Activated CD8-positive, alpha-beta T cell treated with anti-CD3 and anti-CD28 coated beads for 36 hours (primary cell): ENCODE results near the gene FSCN2. TPM values are rescaled to one million over a fixed set of nuclear protein-coding genes. Genes with fewer than 3 reads are reported as not detected.

Source experiments
- ATAC-seq: fragments of 200-7000 bp; cut with Tn5 transposase; one replicate; pipeline ENCODE4 v1.10.0; 2021; ENCODE audit warnings: mild to moderate bottlenecking, moderate library complexity
- CTCF ChIA-PET: fragments of 350-600 bp; sonication (Branson Sonifier 250); formaldehyde crosslinking; loops from one replicate; lab custom pipeline; 2021; ENCODE audit warnings: antibody characterized with exemption; lab: Charles Lee
- POLR2A ChIA-PET: fragments of 350-600 bp; sonication (Branson Sonifier 250); formaldehyde crosslinking; loops from one replicate; lab custom pipeline; 2021; ENCODE audit warnings: antibody characterized with exemption; lab: Charles Lee
- DNase-seq: peaks from one replicate; pipeline ENCODE4 v3.0.0-alpha.2; 2020
- H3K27ac Mint-ChIP-seq: one replicate; pipeline ENCODE4 v1.8.0; 2021; ENCODE audit warnings: mild to moderate bottlenecking, mixed read lengths
- H3K27me3 Mint-ChIP-seq: one replicate; pipeline ENCODE4 v1.8.0; 2021; ENCODE audit warnings: mixed read lengths
- H3K36me3 Mint-ChIP-seq: one replicate; pipeline ENCODE4 v1.8.0; 2021; ENCODE audit warnings: low read depth, mixed read lengths
- H3K4me1 Mint-ChIP-seq: one replicate; pipeline ENCODE4 v1.8.0; 2021; ENCODE audit warnings: low read depth, mixed read lengths
- H3K4me3 Mint-ChIP-seq: one replicate; pipeline ENCODE4 v1.8.0; 2021; ENCODE audit warnings: mild to moderate bottlenecking, moderate library complexity, mixed read lengths
- H3K9me3 Mint-ChIP-seq: one replicate; pipeline ENCODE4 v1.8.0; 2021; ENCODE audit warnings: mixed read lengths
- CTCF ChIP-seq: fragments of 200-600 bp; IDR thresholded peaks from one replicate; pipeline ENCODE4 v1.8.0; 2022; ENCODE audit warnings: antibody characterized with exemption, mild to moderate bottlenecking
- intact Hi-C: fragments of 100-400 bp; cut with micrococcal nuclease; formaldehyde crosslinking; loops from one replicate; pipeline ENCODE4 v1.10.0; 2022
- total RNA-seq, 2 experiments: library from RNA; stranded (reverse); gene quantifications; one replicate each; pipeline ENCODE4 v1.2.3, GENCODE V29; 2021

Gene FSCN2
- total RNA-seq, 2 experiments from 2014 or later, result 0.32 TPM; not detected in 1

GRCh38 chr17:81567191-81567590, 39.0 kb downstream of the FSCN2 start:
- intact Hi-C loops, result no loop called here
- Mint-ChIP-seq H3K9me3 (no peaks in the 10 kb centered on the region), H3K4me1 (no peaks in the 10 kb centered on the region), H3K27ac (no peak overlapping the region), H3K36me3 (peaks cover 19% of the 10 kb centered on the region), H3K4me3 (no peak overlapping the region), H3K27me3 (no peaks in the 10 kb centered on the region)
- no peak for ATAC-seq
- ChIA-PET CTCF (interaction anchor here (1.2 to 1.6 kb wide), 2 partner anchors 12 to 34 kb away, joined by 3 to 8 read pairs; no protein-coding TSS in a partner anchor), POLR2A (interaction anchor here (1.1 to 1.7 kb wide), 3 partner anchors 11 to 58 kb away, joined by 3 to 5 read pairs (median 4); partner anchors contain the start of gene FAAP100)
- no peak for DNase-seq
- TF ChIP-seq CTCF, result no peak

GRCh38 chr17:81568416-81568815, 40.2 kb downstream of the FSCN2 start:
- ATAC-seq (no peak), DNase-seq (no peak)
- ChIA-PET CTCF (interaction anchor here (1.0 to 1.6 kb wide), 2 partner anchors 33 to 273 kb away, joined by 3 to 8 read pairs; partner anchors contain the start of gene SLC38A10), POLR2A (interaction anchor here (1.7 kb wide), 1 partner anchor 16 kb away, joined by 4 read pairs; the partner anchor contains the start of gene FAAP100)
- no peak for TF ChIP-seq CTCF
- no peak overlapping the region for H3K4me3 Mint-ChIP-seq
- no peaks in the 10 kb centered on the region for H3K27me3 Mint-ChIP-seq
- no peaks in the 10 kb centered on the region for H3K9me3 Mint-ChIP-seq
- no peaks in the 10 kb centered on the region for H3K4me1 Mint-ChIP-seq
- intact Hi-C loops, result no loop called here
- H3K36me3 Mint-ChIP-seq, result peaks cover 25% of the 10 kb centered on the region
- H3K27ac Mint-ChIP-seq, result no peak overlapping the region

DNA sequence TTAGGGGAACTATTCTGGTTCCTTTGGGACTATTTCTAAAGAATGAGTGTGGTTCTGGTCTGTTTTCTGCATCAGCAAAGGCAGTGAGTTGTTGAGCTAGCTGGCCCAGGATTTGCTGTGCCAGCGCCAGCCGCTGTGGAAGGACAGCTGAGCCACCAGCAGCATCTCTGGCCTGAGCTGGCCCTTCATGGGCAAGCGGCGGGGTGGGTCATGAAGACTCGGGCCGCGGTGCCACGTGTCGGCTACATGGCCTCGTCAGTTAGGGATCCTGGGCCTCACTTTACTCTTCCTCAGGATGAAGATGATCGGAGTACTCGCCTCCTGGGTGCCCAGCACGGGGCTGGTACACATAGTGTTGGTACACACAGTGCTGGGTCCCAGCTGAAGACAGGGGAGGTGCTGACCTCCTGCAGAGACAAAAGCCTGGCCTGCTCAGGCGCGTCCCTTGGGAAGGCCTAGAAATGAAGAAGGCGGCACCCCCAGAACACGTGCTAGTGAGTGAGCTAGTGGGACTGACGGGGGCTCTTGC, 41.9 kb downstream of the FSCN2 start:
- intact Hi-C loops, result no loop called here
- DNase-seq (no peak), ATAC-seq (no peak)
- no peak for TF ChIP-seq CTCF
- CTCF ChIA-PET, result interaction anchor here (0.9 to 1.3 kb wide), 2 partner anchors 9 to 18 kb away, joined by 3 to 4 read pairs; partner anchors contain the start of gene FAAP100
- H3K4me1 Mint-ChIP-seq, result no peaks in the 10 kb centered on the region
- POLR2A ChIA-PET, result interaction anchor here (1.0 kb wide), 1 partner anchor 18 kb away, joined by 4 read pairs; the partner anchor contains the start of gene FAAP100
- H3K9me3 Mint-ChIP-seq, result no peaks in the 10 kb centered on the region
- H3K4me3 Mint-ChIP-seq, result no peak overlapping the region
- H3K36me3 Mint-ChIP-seq, result peaks cover 22% of the 10 kb centered on the region
- H3K27ac Mint-ChIP-seq, result no peak overlapping the region
- H3K27me3 Mint-ChIP-seq, result no peaks in the 10 kb centered on the region

DNA sequence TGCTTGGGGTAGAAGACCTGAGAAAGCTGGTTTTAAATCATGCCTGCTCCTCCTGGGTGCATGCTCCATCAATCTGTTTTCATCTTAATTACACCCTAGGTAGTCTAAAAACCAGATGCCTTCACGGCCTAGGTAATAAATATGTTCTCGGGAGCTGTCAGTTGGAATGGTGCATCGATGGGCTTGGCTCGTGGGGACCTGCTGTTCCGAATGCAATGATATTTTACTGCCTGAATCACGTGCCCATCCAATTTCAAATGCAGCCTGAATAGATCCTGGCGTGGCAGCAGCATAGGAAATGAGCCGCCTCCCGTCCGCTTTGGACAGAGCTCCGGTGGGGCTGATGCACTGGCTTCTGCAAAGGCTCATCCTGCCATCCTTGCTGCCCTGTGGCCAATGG, 42.8 kb downstream of the FSCN2 start:
- no peak for ATAC-seq
- CTCF ChIA-PET, result no interaction called here
- Mint-ChIP-seq H3K36me3 (peaks cover 16% of the 10 kb centered on the region), H3K4me1 (no peaks in the 10 kb centered on the region), H3K27ac (no peak overlapping the region), H3K27me3 (no peaks in the 10 kb centered on the region), H3K9me3 (no peaks in the 10 kb centered on the region), H3K4me3 (no peak overlapping the region)
- POLR2A ChIA-PET, result interaction anchor here (1.0 kb wide), 1 partner anchor 19 kb away, joined by 4 read pairs; the partner anchor contains the start of gene FAAP100
- no peak for TF ChIP-seq CTCF
- DNase-seq, result no peak
- intact Hi-C loops, result no loop called here

DNA sequence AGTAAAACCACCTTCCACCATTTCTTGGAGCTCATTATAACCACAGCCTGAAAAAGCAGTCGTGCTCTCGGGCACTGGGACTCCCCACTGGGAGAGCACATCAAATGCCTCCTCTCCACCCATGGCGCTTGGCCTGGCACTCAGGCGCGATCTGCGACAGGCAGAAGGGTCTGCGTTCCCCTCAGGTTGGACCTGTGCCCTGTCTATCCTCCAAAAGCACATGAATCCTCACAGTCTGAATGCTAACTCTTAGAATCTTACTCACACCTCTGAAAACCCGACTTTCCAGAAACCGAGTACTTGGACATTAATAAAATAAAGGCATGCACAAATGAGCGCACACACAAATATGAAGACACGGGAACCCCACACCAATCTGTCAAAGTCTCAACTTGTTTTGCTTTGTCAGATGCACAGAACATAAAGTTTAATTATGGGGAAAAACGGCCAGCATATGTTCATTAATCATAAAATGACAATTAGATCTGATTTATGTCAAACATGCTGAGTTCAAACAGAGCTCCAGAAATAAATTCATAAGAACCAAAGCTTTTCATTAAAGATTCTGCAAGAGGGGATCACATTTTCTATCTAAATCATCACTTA, 44.5 kb downstream of the FSCN2 start:
- Mint-ChIP-seq H3K4me3 (no peak overlapping the region), H3K4me1 (no peaks in the 10 kb centered on the region), H3K27ac (no peak overlapping the region), H3K36me3 (peaks cover 18% of the 10 kb centered on the region), H3K27me3 (no peaks in the 10 kb centered on the region), H3K9me3 (no peaks in the 10 kb centered on the region)
- ATAC-seq, result no peak
- ChIA-PET POLR2A (interaction anchor here (0.6 kb wide), 1 partner anchor 10 kb away, joined by 3 read pairs; no protein-coding TSS in a partner anchor), CTCF (interaction anchor here (1.0 to 1.1 kb wide), 2 partner anchors 24 to 28 kb away, joined by 3 to 4 read pairs; no protein-coding TSS in a partner anchor)
- no peak for TF ChIP-seq CTCF
- intact Hi-C loops, result no loop called here
- DNase-seq, result no peak
